Measurements from ENCODE around the gene MAGED4.

- TF ChIP-seq POLR2A (IDR thresholded peaks at IDR 0.05; ENCODE audit: borderline replicate concordance, extremely low read depth, insufficient read depth, insufficient read length) (no peak), CTCF (IDR thresholded peaks at IDR 0.05 in 2 of 3, conservative IDR thresholded peaks at IDR 0.05 in 1 of 3; ENCODE audit: borderline replicate concordance in 1 of 3, insufficient read depth in 1 of 3, low read depth in 2 of 3, low read length in 2 of 3) (no peak), POLR2AphosphoS5 (IDR thresholded peaks at IDR 0.05; ENCODE audit: low read depth, low read length) (no peak), EZH2 (IDR thresholded peaks at IDR 0.05) (no peak), JUND (IDR thresholded peaks at IDR 0.05) (no peak), EZH2phosphoT487 (IDR thresholded peaks at IDR 0.05; ENCODE audit: borderline replicate concordance) (no peak), TCF7L2 (IDR thresholded peaks at IDR 0.05; ENCODE audit: borderline replicate concordance, extremely low read depth, insufficient read depth, insufficient read length) (no peak), MAX (IDR thresholded peaks at IDR 0.05) (no peak), EGR1 (IDR thresholded peaks at IDR 0.05; ENCODE audit: low read depth) (no peak), ATF3 (IDR thresholded peaks at IDR 0.05) (no peak), REST (IDR thresholded peaks at IDR 0.05; ENCODE audit: low read depth) (no peak), SP1 (IDR thresholded peaks at IDR 0.05; ENCODE audit: low read depth) (no peak)
These were observed 45.2 kb upstream of the MAGED4 start for GRCh38 chrX:52139545-52139895.

All from HCT116 (cell line).